ENCODE measurements around the gene MAP7D3.

Gene MAP7D3

GRCh38 chrX:136206916-136207315 lies 44.3 kb downstream of the MAP7D3 start:
- Histone ChIP-seq H3K4me1 (ENCODE audit: insufficient read depth, low read length) (peaks cover 7% of the 10 kb centered on the region; the same call in 1 of the 2 replicates), H3K9me3 (ENCODE audit: control insufficient read depth, insufficient read depth, low read length) (no peaks in the 10 kb centered on the region), H3K36me3 (ENCODE audit: insufficient read depth, low read length) (no peaks in the 10 kb centered on the region), H3K9ac (ENCODE audit: low read depth, low read length) (no peak overlapping the region)

DNA sequence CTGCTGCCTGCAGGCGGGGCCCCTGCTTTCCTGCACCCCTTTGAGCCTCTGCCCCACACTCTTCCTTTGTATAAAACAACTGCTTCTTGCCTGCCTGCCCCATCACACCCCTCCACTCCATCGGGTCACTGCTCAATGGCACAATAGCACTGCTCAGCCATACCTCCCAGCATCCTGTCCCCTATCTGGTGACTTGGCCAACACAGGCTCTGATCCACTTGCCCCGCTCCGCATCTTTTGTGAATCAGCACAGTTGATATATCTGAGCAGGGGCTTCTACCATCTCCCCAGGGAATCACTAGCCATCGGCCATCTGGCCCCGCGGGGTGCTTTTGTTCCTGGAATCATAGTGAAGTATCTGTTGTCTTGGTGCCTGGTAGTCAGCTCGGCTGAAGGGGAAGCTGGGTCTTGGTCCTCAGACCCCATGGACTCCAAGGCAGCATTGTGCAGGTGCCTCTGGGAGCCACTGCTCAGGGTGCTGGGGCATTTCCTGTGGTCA lies 45.3 kb downstream of the MAP7D3 start:
- H3K9me3 ChIP-seq (ENCODE audit: control insufficient read depth, insufficient read depth, low read length) = no peaks in the 10 kb centered on the region
- no peaks in the 10 kb centered on the region for H3K36me3 ChIP-seq (ENCODE audit: insufficient read depth, low read length)
- peaks cover 7% of the 10 kb centered on the region; the same call in 1 of the 2 replicates for H3K4me1 ChIP-seq (ENCODE audit: insufficient read depth, low read length)
- no peak overlapping the region for H3K9ac ChIP-seq (ENCODE audit: low read depth, low read length)

- peaks cover 17% of the 10 kb centered on the region for H3K4me1 ChIP-seq (ENCODE audit: insufficient read depth, low read length)
- H3K9ac ChIP-seq (ENCODE audit: low read depth, low read length) = no peak overlapping the region
- no peaks in the 10 kb centered on the region for H3K36me3 ChIP-seq (ENCODE audit: insufficient read depth, low read length)
- H3K9me3 ChIP-seq (ENCODE audit: control insufficient read depth, insufficient read depth, low read length) = no peaks in the 10 kb centered on the region
Measured at GRCh38 chrX:136204571-136204970, 46.6 kb downstream of the MAP7D3 start.

DNA sequence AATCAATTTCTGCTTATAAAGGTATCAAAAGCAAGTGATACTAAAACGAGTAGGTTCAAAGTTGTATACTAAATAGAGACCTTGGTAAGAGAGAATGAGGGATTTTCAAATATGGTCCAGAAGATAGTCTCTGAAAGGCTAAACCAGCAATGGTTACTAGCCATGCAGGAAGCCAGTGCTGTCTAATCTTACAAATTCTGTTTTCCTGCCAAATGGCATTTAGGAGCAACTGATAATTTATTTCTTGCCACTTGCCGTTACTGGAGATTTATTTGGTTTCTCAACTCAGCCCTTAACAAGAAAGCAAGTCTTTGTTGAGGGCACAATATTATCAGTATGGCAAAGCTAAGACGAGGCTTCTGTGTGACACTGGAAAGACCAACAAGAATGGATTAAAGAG lies 47.2 kb downstream of the MAP7D3 start:
- Histone ChIP-seq H3K36me3 (ENCODE audit: insufficient read depth, low read length) (no peaks in the 10 kb centered on the region), H3K4me1 (ENCODE audit: insufficient read depth, low read length) (peaks cover 23% of the 10 kb centered on the region), H3K9ac (ENCODE audit: low read depth, low read length) (no peak overlapping the region), H3K9me3 (ENCODE audit: control insufficient read depth, insufficient read depth, low read length) (no peaks in the 10 kb centered on the region)

GRCh38 chrX:136203438-136203837 lies 47.8 kb downstream of the MAP7D3 start:
- H3K9me3 ChIP-seq (ENCODE audit: control insufficient read depth, insufficient read depth, low read length) = no peaks in the 10 kb centered on the region
- H3K36me3 ChIP-seq (ENCODE audit: insufficient read depth, low read length) = no peaks in the 10 kb centered on the region
- peaks cover 27% of the 10 kb centered on the region for H3K4me1 ChIP-seq (ENCODE audit: insufficient read depth, low read length)
- no peak overlapping the region for H3K9ac ChIP-seq (ENCODE audit: low read depth, low read length)

GRCh38 chrX:136202889-136203288 lies 48.3 kb downstream of the MAP7D3 start:
- no peak overlapping the region for H3K9ac ChIP-seq (ENCODE audit: low read depth, low read length)
- no peaks in the 10 kb centered on the region for H3K36me3 ChIP-seq (ENCODE audit: insufficient read depth, low read length)
- H3K9me3 ChIP-seq (ENCODE audit: control insufficient read depth, insufficient read depth, low read length) = no peaks in the 10 kb centered on the region
- peaks cover 27% of the 10 kb centered on the region for H3K4me1 ChIP-seq (ENCODE audit: insufficient read depth, low read length)

DNA sequence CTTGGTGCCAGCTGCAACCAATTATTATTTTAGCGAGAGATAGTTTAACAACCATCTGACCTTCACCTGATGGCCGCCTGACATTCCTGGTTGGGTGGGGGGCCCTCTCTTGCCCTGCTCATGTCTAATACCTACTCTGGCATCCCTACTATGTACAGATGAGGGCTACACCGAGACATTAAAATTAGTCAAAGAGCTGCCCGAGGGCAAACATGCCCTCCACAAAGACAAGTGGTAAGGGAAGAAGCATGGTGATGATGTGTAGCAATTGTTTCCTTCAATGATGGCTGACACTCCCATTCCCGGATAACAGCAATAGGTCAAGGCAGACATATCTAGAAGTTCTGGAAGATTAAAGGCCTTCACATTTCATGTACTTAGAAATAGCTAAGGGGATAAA lies 49.6 kb downstream of the MAP7D3 start:
- Histone ChIP-seq H3K4me1 (ENCODE audit: insufficient read depth, low read length) (peaks cover 27% of the 10 kb centered on the region), H3K9ac (ENCODE audit: low read depth, low read length) (no peak overlapping the region)

DNA sequence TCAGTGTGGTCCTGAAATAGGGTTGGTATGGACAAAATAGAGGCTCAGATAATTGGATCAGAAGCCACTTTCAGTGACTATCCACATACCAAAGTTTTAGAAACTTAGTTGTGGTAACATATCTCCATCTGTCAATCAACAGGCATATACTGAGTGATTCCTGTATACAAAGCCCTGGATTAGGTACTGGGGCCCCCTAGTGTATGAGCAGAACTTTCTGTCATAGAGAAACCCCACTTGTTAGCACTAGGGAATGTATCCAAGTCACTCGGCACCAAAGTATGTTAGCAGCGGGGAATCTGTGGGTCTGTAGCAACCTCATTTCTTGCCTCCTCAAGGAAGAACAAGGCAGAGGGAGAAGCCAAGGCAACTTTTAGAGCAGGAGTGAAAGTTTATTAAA lies 50.7 kb downstream of the MAP7D3 start:
- Histone ChIP-seq H3K4me1 (ENCODE audit: insufficient read depth, low read length) (peaks cover 26% of the 10 kb centered on the region), H3K9ac (ENCODE audit: low read depth, low read length) (no peak overlapping the region), H3K36me3 (ENCODE audit: insufficient read depth, low read length) (no peaks in the 10 kb centered on the region; the same call in 1 of the 2 replicates), H3K9me3 (ENCODE audit: control insufficient read depth, insufficient read depth, low read length) (no peaks in the 10 kb centered on the region)

More for the DNA sequence above, 49.6 kb downstream of the MAP7D3 start:
- Histone ChIP-seq H3K36me3 (ENCODE audit: insufficient read depth, low read length) (no peaks in the 10 kb centered on the region; the same call in 1 of the 2 replicates), H3K9me3 (ENCODE audit: control insufficient read depth, insufficient read depth, low read length) (no peaks in the 10 kb centered on the region)

DNA sequence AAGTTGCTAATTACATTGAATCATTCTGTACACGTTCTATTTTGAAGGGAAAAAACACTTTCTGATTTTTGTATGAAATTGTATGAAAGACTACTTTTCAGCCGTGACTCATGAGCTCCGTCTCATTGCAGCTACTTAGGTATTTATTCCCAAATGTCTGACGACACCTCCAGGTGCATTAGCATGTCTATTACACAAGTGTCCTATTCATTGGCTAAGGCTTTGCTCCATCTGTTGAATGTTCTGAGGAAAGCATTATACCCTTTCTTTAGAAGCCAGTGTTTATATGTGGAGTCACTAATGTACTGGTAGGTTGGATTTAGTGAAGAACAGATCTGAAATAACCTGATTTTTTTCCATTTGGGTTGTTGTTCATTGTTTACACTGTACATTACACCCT lies 51.8 kb downstream of the MAP7D3 start:
- H3K9me3 ChIP-seq (ENCODE audit: control insufficient read depth, insufficient read depth, low read length) = no peaks in the 10 kb centered on the region
- H3K4me1 ChIP-seq (ENCODE audit: insufficient read depth, low read length) = peaks cover 22% of the 10 kb centered on the region
- H3K9ac ChIP-seq (ENCODE audit: low read depth, low read length) = no peak overlapping the region
- H3K36me3 ChIP-seq (ENCODE audit: insufficient read depth, low read length) = no peaks in the 10 kb centered on the region; the same call in 1 of the 2 replicates

GRCh38 chrX:136198678-136199243 lies 52.4 kb downstream of the MAP7D3 start:
- Histone ChIP-seq H3K9ac (ENCODE audit: low read depth, low read length) (no peak overlapping the region), H3K4me1 (ENCODE audit: insufficient read depth, low read length) (peaks cover 19% of the 10 kb centered on the region; the same call in 1 of the 2 replicates), H3K36me3 (ENCODE audit: insufficient read depth, low read length) (no peaks in the 10 kb centered on the region; the same call in 1 of the 2 replicates), H3K9me3 (ENCODE audit: control insufficient read depth, insufficient read depth, low read length) (no peaks in the 10 kb centered on the region)

DNA sequence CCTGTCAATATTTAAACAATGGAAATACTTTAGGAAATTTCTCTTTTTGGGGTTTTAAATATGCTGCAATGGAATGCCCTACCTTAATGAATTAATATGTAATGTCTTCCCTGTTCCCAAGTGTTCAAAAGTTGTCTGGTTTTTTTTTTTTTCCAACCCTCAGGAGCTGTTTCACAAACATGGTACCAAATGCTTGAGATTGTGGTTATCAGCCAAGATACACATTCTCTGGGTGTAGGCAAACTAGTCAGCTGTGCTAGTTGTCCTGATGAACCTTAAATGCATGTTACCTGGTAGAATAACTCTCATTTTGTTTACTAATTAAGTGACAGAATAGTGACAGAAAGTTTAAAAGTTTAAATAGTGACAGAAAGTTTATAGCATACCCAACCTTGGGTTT lies 53.2 kb downstream of the MAP7D3 start:
- H3K4me1 ChIP-seq (ENCODE audit: insufficient read depth, low read length) = peaks cover 19% of the 10 kb centered on the region; the same call in 1 of the 2 replicates
- H3K9ac ChIP-seq (ENCODE audit: low read depth, low read length) = no peak overlapping the region
- H3K9me3 ChIP-seq (ENCODE audit: control insufficient read depth, insufficient read depth, low read length) = no peaks in the 10 kb centered on the region
- H3K36me3 ChIP-seq (ENCODE audit: insufficient read depth, low read length) = no peaks in the 10 kb centered on the region; the same call in 1 of the 2 replicates

- peaks cover 19% of the 10 kb centered on the region; the same call in 1 of the 2 replicates for H3K4me1 ChIP-seq (ENCODE audit: insufficient read depth, low read length)
- no peak overlapping the region for H3K9ac ChIP-seq (ENCODE audit: low read depth, low read length)
- no peaks in the 10 kb centered on the region for H3K9me3 ChIP-seq (ENCODE audit: control insufficient read depth, insufficient read depth, low read length)
- no peaks in the 10 kb centered on the region; the same call in 1 of the 2 replicates for H3K36me3 ChIP-seq (ENCODE audit: insufficient read depth, low read length)
Measured at GRCh38 chrX:136196691-136197155, 54.5 kb downstream of the MAP7D3 start.

- Histone ChIP-seq H3K4me1 (ENCODE audit: insufficient read depth, low read length) (peaks cover 16% of the 10 kb centered on the region; the same call in 1 of the 2 replicates), H3K9me3 (ENCODE audit: control insufficient read depth, insufficient read depth, low read length) (no peaks in the 10 kb centered on the region), H3K36me3 (ENCODE audit: insufficient read depth, low read length) (no peaks in the 10 kb centered on the region; the same call in 1 of the 2 replicates), H3K9ac (ENCODE audit: low read depth, low read length) (no peak overlapping the region)
Measured at GRCh38 chrX:136195247-136195646, 56.0 kb downstream of the MAP7D3 start.

- Histone ChIP-seq H3K4me1 (ENCODE audit: insufficient read depth, low read length) (peaks cover 9% of the 10 kb centered on the region; the same call in 1 of the 2 replicates), H3K9ac (ENCODE audit: low read depth, low read length) (no peak overlapping the region), H3K36me3 (ENCODE audit: insufficient read depth, low read length) (no peaks in the 10 kb centered on the region; the same call in 1 of the 2 replicates), H3K9me3 (ENCODE audit: control insufficient read depth, insufficient read depth, low read length) (no peaks in the 10 kb centered on the region)
Measured at GRCh38 chrX:136194536-136194935, 56.7 kb downstream of the MAP7D3 start.

DNA sequence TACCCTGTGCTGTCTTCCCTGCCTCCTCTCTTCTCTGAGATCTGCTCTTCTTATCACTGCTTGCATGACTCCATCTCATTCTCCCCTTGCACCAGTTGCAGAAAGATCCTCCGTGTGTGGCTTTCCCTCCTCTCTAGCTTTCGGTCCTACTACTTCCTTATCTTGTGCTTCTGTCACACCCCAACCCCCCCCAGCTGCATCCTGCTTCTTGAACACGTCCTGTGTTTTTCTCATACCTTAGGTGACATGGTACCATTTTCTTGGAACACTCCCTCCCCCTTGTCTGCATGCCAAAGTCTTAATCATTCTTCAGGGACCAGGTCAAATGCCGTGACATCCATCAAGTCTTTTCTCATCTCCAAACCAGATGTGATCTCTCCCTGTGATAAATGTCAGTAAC lies 57.4 kb downstream of the MAP7D3 start:
- Histone ChIP-seq H3K9ac (ENCODE audit: low read depth, low read length) (no peak overlapping the region), H3K9me3 (ENCODE audit: control insufficient read depth, insufficient read depth, low read length) (no peaks in the 10 kb centered on the region), H3K36me3 (ENCODE audit: insufficient read depth, low read length) (no peaks in the 10 kb centered on the region; the same call in 1 of the 2 replicates), H3K4me1 (ENCODE audit: insufficient read depth, low read length) (peaks cover 2% of the 10 kb centered on the region; the same call in 1 of the 2 replicates)

Measured in ES-I3 (cell line).